HG02759 (cell line): Measurements from ENCODE around the gene FNDC3B.

Source experiments
- ATAC-seq: cut with Tn5 transposase; IDR thresholded peaks from one replicate; pipeline ENCODE4 v1.9.1; 2021; ENCODE audit warnings: mild to moderate bottlenecking, moderate library complexity; ENCODE audit not compliant: unreplicated experiment

Gene FNDC3B

DNA sequence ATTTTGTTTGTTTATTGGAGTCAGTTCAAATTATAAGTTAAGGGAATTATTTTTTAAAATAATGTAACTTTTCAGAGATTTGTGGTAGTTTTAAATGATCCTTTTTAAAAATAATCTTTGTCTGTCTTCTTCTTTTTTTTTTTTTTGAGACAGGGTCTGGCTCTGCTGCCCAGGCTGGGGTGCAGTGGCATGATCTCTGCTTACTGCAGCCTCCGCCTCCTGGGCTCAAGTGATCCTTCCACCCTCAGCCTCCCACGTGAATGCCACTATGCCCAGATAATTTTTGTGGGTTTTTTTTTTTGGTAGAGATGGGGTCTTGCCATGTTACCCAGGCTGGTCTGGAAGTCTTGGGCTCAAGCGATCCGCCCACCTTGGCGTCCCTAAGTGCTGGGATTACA, 12.6 kb downstream of the FNDC3B start:
- ATAC-seq = no peak

DNA sequence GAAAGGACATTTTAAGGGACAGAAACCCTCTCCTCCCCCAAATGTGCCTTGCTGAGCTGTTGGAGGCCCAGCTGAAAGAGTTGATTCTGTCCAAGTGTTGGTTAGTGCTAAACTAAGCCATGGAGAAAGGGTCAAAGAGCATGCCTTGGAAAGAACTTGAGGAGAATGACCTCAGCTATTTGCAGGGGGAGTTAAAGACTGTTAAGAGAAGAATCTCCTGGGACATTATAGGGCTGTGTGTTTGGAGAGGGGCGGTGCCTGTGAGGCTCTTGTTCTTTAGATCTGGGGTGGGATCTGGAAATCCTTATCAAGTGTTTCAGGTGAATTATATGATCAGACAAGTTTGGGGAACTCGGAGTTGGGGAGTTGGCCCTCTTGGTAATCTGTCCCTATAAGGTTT, 13.0 kb downstream of the FNDC3B start:
- ATAC-seq = no peak

DNA sequence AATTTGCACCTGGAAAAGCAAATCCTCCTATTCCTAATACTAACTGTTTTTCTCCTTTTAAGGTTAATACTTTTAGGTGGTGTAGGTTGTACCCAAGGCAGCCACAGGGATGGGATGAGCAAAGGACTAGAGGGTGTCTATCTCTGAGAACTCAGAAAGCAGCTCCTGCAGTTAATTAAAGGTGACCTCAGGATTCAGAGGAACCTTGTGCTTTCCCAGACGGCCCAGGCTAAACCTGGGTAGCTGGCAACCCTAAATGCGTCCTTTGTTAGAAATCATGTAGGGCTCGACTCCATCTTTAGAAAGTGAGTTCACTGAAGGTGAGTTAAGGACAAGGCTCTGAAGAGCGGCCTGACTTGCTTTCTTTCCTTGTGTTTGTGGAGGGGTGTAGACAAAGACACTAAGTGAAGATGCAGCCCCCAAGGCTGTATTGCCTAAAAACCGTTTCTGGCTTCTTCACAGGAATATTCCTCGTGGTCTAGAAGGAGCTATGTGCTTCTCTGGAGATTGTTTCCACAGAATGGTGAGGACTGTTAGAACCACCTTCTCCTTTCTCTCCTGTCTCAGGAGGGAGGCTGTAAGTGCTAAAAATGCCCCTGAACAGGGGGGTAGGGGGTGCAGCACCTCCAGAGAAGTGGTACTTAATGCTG, 14.9 kb downstream of the FNDC3B start:
- ATAC-seq = no peak

GRCh38 chr3:172056416-172056815, 17.0 kb downstream of the FNDC3B start:
- no peak for ATAC-seq

DNA sequence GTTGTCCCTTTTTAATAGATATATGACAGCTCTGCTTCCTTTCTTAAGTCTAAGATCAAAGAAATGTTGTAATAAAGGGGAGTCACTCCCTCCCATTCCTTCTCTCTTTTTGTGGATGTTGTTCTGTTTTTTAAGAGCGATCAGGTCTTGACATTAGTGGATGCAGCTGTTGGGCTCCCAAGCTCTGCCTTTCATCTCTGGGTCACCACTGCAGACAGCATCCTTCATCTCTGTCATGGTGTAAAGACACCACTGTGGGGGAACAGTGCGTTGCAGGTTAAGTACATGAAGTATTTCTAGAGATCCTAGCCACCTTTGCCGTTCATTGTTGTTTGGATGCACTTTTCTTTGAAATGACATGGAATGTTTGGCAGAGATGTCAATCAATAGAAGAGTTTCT, 17.7 kb downstream of the FNDC3B start:
- no peak for ATAC-seq

DNA sequence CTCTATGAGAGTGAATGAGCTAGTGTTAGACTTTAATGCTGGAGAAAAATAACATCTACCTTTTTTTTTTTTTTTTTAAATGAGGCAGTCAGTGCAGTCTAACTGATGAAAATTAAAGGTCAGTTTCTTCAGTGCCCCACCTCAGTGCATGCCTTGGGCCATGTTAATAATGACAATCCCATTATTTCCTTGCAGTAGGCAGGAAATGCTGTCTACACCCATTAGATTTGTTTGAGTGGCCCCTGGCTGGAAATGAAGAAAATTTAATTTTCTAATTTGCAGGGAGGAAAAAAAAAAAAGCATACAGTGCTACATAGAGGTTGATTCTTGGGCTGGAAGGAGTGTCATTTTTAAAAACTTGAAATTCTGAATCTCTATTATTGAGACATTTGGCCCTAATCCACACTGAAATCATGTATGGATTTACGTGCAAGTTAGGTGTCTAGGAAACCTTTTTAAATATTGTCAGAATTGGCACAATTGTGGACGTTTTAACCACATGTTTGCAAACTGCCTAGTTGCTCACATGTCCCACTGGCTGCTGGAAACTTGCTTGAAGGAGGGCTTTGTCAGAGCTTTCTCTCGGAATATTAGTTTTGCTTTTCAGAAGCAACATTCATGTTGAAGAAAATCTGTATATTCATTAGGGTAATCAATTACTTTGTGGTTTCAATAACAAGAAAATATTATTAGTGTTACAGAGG, 18.4 kb downstream of the FNDC3B start:
- no peak for ATAC-seq

GRCh38 chr3:172059532-172059931, 20.2 kb downstream of the FNDC3B start:
- no peak for ATAC-seq

DNA sequence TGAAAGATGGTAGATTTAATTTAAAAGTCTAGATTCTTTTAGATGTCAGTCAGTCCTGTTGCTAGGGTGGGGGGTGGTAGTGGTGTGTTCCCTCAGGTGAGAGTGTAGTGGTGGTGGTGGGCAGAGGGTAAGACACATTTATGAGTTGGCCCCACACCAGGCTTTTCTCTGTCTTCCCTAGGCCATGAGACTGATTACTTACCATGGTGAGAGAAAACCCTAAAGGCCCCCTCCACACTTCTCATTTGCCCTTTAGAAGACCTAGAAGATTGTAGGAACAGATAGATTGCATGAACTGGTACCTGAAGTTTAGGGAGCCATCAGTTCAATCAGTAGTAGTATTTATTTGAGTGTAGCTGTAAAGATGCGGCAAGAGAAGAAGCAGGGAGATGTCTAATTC, 20.9 kb downstream of the FNDC3B start:
- ATAC-seq = no peak

GRCh38 chr3:172061724-172062184, 22.4 kb downstream of the FNDC3B start:
- ATAC-seq = peak; percentile 90

DNA sequence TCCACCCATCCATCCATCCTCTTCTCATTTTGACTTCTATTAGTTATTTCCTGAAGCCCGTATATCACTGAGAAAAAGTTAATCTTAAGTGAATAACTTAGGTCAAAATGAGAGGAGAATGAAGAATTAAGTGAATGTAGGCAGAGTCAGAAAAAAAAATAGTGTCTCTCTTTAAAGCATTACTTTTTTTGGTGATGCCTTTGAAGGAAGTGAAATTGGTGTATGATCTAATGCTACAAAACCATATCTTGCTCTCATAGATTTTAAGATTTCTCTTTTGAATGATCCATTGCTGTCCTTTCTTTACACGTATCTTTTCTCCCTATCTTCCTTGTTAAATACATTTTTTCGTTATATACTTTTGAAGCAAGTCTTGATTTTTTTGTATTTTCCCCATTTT, 23.4 kb downstream of the FNDC3B start:
- ATAC-seq = no peak

GRCh38 chr3:172063456-172064432, 24.4 kb downstream of the FNDC3B start:
- no peak for ATAC-seq

DNA sequence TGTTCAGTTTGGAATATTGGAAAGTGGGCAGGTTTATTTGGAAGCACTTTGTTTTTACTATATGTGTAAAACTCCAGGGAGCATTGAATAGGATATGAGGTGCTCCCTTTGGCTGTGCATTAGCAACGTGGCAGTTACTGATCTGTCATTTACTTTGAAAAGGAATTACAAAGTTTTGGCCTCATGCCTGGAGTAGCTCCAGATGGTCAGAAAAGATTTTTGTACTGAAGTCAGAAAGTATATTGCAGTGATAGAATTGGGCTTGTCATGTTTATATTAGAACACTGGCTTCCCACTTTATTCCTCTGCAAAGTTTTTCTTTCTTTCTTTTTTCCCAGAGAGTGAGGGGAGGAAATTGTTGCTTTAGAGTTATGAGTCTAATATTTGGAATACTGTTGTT, 26.1 kb downstream of the FNDC3B start:
- no peak for ATAC-seq

- ATAC-seq = peak; percentile 47
These were observed 26.8 kb downstream of the FNDC3B start for GRCh38 chr3:172065967-172066762.

- no peak for ATAC-seq
These were observed 27.8 kb downstream of the FNDC3B start for GRCh38 chr3:172066880-172067796.

DNA sequence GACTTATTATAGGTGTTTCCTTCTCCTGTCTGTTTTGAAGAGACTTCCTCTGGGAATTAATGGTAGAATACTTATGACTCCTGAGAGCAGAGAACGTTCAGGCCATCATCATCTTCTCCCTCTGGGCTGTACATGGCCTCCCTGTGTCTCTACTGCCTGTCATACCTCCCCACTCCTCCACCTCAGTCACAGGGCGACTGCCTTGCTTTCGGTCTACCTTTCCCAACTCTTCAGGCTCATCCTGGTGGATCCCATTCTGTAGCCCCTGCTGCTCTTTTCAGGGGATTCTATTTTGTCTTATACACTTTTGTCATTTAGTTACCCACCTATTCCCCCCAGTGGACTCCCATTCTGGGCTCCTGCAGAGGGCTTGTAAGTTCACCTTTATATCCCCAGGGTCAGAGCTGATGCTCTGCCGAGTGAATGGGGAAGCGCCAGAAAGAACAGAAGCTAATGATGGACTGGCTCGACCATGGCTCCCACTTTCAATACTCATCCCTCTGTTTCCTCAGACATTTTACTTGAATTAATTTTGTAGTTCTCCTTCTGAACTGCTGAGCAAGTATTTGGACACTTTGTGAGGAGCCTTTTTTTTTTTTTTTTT, 28.6 kb downstream of the FNDC3B start:
- no peak for ATAC-seq

DNA sequence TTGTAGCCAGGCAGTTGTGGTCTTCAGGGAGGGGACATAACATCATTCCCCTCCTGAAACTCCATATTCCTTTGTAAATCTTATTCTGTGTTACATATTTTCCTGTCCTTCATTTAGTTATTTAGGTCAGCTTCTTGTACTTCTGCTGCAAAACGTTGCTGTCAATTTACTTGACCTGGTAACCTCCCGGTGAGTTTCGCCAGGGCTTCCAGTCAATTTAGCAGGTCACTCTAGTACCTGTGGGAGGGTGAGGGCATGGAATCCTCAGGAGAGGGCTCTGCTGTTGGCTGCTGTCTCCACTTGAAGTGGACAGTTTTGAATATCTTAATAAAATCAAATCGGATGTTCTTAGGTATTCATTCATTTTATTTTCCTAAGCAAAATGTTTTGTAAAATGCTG, 29.6 kb downstream of the FNDC3B start:
- ATAC-seq = no peak

- no peak for ATAC-seq
These were observed 30.1 kb downstream of the FNDC3B start for GRCh38 chr3:172069478-172069877.

DNA sequence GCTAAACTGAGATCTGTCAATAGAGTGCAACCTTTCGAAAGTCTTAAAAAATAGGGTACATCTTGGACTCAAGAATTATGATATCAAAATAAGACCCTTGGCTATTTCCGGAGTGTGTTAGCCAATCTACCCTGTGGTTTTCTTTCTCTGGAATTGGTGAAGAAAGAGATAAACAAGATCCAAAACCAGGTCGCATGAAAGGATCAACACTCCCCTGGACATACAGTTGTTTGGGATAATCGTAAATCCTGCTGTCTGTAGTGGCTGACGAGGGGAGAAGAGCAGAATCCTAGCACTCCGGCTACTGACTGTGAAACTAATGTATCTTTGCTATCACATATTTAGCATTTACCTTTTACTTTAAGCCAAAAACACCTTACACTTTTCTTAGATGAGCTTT, 30.9 kb downstream of the FNDC3B start:
- ATAC-seq = no peak

DNA sequence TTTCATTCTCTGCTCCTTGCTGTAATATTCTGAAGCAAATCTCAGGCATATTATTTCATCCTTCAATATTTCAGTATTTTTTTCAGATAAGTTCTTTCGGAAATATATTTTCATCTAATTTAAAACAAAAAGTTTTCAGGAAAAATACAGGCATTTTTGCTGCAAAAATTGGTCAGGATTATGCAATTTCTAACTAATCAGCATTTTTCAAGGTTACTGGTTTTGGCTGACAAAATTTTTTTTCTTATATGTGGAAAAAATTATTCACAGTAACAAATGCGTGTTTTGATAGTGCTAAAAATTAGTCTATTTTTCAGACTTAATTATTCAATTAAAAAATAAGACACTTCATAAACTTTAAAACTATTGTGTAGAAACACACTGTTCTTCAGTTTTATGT, 31.4 kb downstream of the FNDC3B start:
- ATAC-seq = no peak
